OCI-LY1 (cell line): ENCODE data around the gene DIP2B.

Source experiments
- H2AFZ ChIP-seq: fragments of 200-600 bp; sonication (generic), shearing (Covaris generic); 2 replicates; pipeline ENCODE4 v1.6.0; 2014; ENCODE audit warnings: antibody characterized with exemption, mild to moderate bottlenecking, low read length
- H3F3A ChIP-seq: fragments of 200-600 bp; sonication (generic), shearing (Covaris generic); 2 replicates; pipeline ENCODE4 v1.6.0; 2014; ENCODE audit warnings: mild to moderate bottlenecking, antibody characterized with exemption, low read length, moderate library complexity; ENCODE audit not compliant: insufficient read depth
- H3K27ac ChIP-seq: fragments of 200-600 bp; sonication (generic); 2 replicates; pipeline ENCODE4 v1.5.1; 2014; ENCODE audit warnings: low read length, mixed run types, mild to moderate bottlenecking, low read depth; ENCODE audit not compliant: poor library complexity, severe bottlenecking
- H3K27me3 ChIP-seq: fragments of 200-600 bp; sonication (generic); 2 replicates; pipeline ENCODE4 v1.6.0; 2014; ENCODE audit warnings: antibody characterized with exemption, mild to moderate bottlenecking, low read length, moderate library complexity; ENCODE audit not compliant: insufficient read depth
- H3K36me3 ChIP-seq: fragments of 200-600 bp; sonication (generic); 2 replicates; pipeline ENCODE4 v1.6.1; 2014; ENCODE audit warnings: mild to moderate bottlenecking, antibody characterized with exemption, low read length, moderate library complexity, mixed read lengths; ENCODE audit not compliant: insufficient read depth
- H3K4me1 ChIP-seq: fragments of 200-600 bp; sonication (generic); 2 replicates; pipeline ENCODE4 v1.5.1; 2014; ENCODE audit warnings: mild to moderate bottlenecking, low read length, moderate library complexity; ENCODE audit not compliant: insufficient read depth, severe bottlenecking
- H3K4me2 ChIP-seq: fragments of 200-600 bp; sonication (generic), shearing (Covaris generic); 2 replicates; pipeline ENCODE4 v1.6.1; 2014; ENCODE audit warnings: low read length
- H3K4me3 ChIP-seq: fragments of 200-600 bp; sonication (generic); 2 replicates; pipeline ENCODE4 v1.5.1; 2014; ENCODE audit warnings: low read length, low read depth, mild to moderate bottlenecking, mixed read lengths; ENCODE audit not compliant: poor library complexity, severe bottlenecking
- H3K79me2 ChIP-seq: fragments of 200-600 bp; shearing (Covaris generic); 2 replicates; pipeline ENCODE4 v1.6.1; 2016; ENCODE audit warnings: mixed run types, low read length, mixed read lengths; ENCODE audit not compliant: insufficient read depth
- H3K9ac ChIP-seq: fragments of 200-600 bp; sonication (generic), shearing (Covaris generic); 2 replicates; pipeline ENCODE4 v1.6.1; 2014; ENCODE audit warnings: mild to moderate bottlenecking, low read length, mixed read lengths
- H3K9me2 ChIP-seq: fragments of 200-600 bp; sonication (generic), shearing (Covaris generic); 2 replicates; pipeline ENCODE4 v1.6.1; 2014; ENCODE audit warnings: low read depth, mild to moderate bottlenecking, low read length, mixed read lengths
- H3K9me3 ChIP-seq: fragments of 200-600 bp; shearing (Covaris generic); 2 replicates; pipeline ENCODE4 v1.6.1; 2014; ENCODE audit warnings: low read length, mixed read lengths
- H4K20me1 ChIP-seq: fragments of 200-600 bp; sonication (generic), shearing (Covaris generic); 2 replicates; pipeline ENCODE4 v1.6.0; 2016; ENCODE audit warnings: mild to moderate bottlenecking, low read length; ENCODE audit not compliant: insufficient read depth
- EZH2 ChIP-seq: fragments of 200-600 bp; sonication (generic), shearing (Covaris generic); IDR thresholded peaks from 2 replicates; pipeline ENCODE4 v1.8.0; 2017; ENCODE audit warnings: borderline replicate concordance, mixed run types, mild to moderate bottlenecking, antibody characterized with exemption, low read length, moderate library complexity, mixed read lengths
- TF ChIP-seq, protein P1 (sequence below): fragments of 200-600 bp; sonication (generic), shearing (Covaris generic); IDR thresholded peaks from 2 replicates; pipeline ENCODE4 v1.5.1; 2017; ENCODE audit warnings: mild to moderate bottlenecking, antibody characterized with exemption, low read length, moderate library complexity, mixed read lengths

Gene DIP2B

DNA sequence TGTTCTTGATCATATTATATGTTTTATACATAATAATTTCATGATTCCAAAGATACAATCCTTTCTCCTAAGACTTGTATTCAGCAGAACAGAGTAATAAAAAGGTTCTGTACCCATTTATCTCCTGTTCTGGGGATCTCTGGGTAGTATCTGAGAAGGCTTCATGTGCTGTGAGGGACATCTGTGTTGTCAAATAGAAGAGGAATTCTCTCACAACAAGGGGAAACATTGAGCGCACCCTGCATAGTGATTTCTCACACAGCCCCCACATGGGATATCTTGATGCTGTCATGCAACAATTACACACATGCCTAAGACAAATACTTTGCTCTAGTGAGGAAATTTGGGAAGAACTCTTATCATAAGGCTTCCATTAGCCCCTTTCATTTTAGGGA is 157.3 kb downstream of the DIP2B start:
- no peaks in the 10 kb centered on the region for H3K79me2 ChIP-seq
- H3K9ac ChIP-seq = no peak overlapping the region
- H3K27me3 ChIP-seq = no peaks in the 10 kb centered on the region
- no peak overlapping the region for H3K4me2 ChIP-seq
- H4K20me1 ChIP-seq = no peaks in the 10 kb centered on the region
- H3K9me3 ChIP-seq = no peaks in the 10 kb centered on the region
- no peak for TF ChIP-seq EZH2
- TF ChIP-seq, protein P1, sequence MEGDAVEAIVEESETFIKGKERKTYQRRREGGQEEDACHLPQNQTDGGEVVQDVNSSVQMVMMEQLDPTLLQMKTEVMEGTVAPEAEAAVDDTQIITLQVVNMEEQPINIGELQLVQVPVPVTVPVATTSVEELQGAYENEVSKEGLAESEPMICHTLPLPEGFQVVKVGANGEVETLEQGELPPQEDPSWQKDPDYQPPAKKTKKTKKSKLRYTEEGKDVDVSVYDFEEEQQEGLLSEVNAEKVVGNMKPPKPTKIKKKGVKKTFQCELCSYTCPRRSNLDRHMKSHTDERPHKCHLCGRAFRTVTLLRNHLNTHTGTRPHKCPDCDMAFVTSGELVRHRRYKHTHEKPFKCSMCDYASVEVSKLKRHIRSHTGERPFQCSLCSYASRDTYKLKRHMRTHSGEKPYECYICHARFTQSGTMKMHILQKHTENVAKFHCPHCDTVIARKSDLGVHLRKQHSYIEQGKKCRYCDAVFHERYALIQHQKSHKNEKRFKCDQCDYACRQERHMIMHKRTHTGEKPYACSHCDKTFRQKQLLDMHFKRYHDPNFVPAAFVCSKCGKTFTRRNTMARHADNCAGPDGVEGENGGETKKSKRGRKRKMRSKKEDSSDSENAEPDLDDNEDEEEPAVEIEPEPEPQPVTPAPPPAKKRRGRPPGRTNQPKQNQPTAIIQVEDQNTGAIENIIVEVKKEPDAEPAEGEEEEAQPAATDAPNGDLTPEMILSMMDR = no peak
- H3F3A ChIP-seq = no peaks in the 10 kb centered on the region
- H3K4me3 ChIP-seq = no peak overlapping the region
- no peaks in the 10 kb centered on the region for H3K36me3 ChIP-seq
- H3K27ac ChIP-seq = no peak overlapping the region
- no peaks in the 10 kb centered on the region for H3K9me2 ChIP-seq
- H2AFZ ChIP-seq = no peak overlapping the region
- no peaks in the 10 kb centered on the region for H3K4me1 ChIP-seq

DNA sequence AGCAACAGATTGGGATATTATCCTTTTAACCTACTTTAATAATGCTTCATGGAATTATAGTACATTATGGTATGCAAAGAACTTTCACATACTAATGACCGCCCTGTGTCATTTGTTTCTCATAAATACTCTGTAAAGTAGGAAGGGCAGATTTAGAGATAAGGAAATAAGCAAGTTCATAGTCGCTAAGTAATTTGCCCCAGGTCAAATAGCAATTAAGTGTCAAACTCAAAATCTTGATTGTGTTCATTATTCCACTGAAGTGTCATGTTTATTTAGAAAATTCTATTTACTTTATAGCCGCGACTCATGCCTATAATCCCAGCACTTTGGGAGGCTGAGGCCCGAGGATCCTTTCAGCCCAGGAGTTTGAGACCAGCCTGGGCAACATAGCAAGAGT is 160.4 kb downstream of the DIP2B start:
- Histone ChIP-seq H3K4me2 (no peak overlapping the region), H3K4me1 (no peaks in the 10 kb centered on the region), H3K9me2 (no peaks in the 10 kb centered on the region), H3K79me2 (no peaks in the 10 kb centered on the region), H3K27me3 (no peaks in the 10 kb centered on the region), H3K4me3 (no peak overlapping the region), H3K36me3 (no peaks in the 10 kb centered on the region), H3K27ac (no peak overlapping the region), H2AFZ (no peak overlapping the region), H4K20me1 (no peaks in the 10 kb centered on the region), H3K9me3 (no peaks in the 10 kb centered on the region), H3F3A (no peaks in the 10 kb centered on the region), H3K9ac (no peak overlapping the region)
- TF ChIP-seq, protein P1 = no peak
- no peak for TF ChIP-seq EZH2

DNA sequence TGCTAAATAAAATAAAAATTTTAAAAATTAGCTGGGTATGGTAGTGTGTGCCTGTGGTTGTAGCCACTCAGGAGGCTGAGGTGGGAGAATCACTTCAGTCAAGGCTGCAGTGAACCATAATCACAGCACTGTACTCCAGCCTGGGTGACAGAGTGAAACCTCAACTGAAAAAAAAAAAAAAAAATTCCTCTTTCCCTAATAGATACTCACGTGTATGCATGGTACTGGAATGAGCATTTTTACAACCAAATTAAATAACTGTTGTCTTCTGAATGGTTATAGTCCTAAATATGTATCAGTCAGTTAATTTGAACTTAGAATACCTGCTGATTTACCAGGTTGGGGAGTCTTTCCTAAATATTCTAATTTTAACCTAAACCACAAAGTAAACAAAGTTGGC is 160.8 kb downstream of the DIP2B start:
- H3K9ac ChIP-seq = no peak overlapping the region
- no peak overlapping the region for H3K4me3 ChIP-seq
- H2AFZ ChIP-seq = no peak overlapping the region
- no peaks in the 10 kb centered on the region for H3K9me3 ChIP-seq
- no peaks in the 10 kb centered on the region for H4K20me1 ChIP-seq
- H3K79me2 ChIP-seq = no peaks in the 10 kb centered on the region
- TF ChIP-seq, protein P1 = no peak
- H3K4me1 ChIP-seq = no peaks in the 10 kb centered on the region
- H3K36me3 ChIP-seq = no peaks in the 10 kb centered on the region
- H3K9me2 ChIP-seq = no peaks in the 10 kb centered on the region
- no peaks in the 10 kb centered on the region for H3F3A ChIP-seq
- no peaks in the 10 kb centered on the region for H3K27me3 ChIP-seq
- no peak overlapping the region for H3K27ac ChIP-seq
- no peak overlapping the region for H3K4me2 ChIP-seq
